IPS-NIHi7 (cell line): ENCODE measurements around the gene VMAC.
"Not testable (repeated sequence)": the region's sequence is repeated elsewhere in the genome, so short reads cannot be mapped to it uniquely, and the experiment has no call there.

Experiments
- DNase-seq: peaks from one replicate; pipeline ENCODE4 v3.0.0; 2012; ENCODE audit warnings: mixed read lengths; ENCODE audit errors: extremely low spot score

VMAC gene

DNA sequence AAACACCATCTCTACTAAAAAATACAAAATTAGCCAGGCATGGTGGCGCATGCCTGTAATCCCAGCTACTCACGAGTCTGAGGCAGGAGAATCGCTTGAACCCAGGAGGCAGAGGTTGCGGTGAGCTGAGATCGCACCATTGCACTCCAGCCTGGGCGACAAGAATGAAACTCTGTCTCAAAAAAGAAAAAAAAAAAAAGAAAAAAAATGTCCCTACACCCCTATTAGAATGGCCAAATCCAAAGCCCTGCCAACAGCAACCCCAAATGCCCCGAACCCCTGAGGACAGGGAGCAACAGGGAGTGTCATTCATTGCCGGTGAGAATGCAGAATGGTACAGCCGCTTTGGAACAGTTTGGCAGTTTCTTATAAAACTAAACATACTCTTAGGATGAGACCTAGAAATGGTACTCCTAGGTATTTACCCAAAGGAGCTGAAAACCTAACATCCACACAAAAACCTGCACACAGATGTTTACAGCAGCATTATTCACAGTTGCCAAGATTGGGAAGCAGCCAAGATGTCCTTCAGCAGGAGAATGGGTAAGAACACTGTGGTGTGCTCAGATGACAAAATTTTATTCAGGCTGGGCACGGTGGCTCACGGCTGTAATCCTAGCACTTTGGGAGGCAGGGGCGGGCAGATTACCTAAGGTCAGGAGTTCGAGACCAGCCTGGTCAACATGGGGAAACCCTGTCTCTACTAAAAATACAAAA, 21.4 kb upstream of the VMAC start:
- DNase-seq = not testable (repeated sequence)

DNA sequence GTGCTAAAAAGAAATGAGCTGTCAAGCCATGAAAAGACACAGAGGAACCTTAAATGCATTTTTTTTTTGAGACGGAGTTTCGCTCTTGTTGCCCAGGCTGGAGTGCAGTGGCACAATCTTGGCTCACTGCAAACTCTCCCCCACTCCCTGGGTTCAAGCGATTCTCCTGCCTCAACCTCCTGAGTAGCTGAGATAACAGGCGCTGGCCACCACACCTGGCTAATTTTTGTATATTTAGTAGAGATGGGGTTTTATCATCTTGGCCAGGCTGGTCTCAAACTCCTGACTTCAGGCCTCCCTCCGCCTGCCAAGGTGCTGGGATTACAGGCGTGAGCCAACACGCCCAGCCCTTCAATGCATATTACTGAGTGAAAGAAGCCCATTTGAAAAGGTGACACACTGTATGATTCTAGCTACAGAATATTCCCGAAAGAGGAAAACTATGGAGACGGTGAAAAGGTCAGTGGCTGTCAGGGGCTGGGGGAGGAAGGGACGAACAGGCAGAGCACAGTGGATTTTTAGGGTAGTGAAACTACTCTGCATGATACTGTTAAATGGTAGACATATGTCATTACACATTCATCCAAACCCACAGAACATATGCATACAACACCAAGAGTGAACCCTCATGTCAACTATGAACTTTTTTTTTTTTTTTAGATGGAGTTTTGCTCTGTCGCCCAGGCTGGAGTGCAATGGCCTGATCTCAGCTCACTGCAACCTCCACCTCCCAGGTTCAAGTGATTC, 20.4 kb upstream of the VMAC start:
- not testable (repeated sequence) for DNase-seq

DNA sequence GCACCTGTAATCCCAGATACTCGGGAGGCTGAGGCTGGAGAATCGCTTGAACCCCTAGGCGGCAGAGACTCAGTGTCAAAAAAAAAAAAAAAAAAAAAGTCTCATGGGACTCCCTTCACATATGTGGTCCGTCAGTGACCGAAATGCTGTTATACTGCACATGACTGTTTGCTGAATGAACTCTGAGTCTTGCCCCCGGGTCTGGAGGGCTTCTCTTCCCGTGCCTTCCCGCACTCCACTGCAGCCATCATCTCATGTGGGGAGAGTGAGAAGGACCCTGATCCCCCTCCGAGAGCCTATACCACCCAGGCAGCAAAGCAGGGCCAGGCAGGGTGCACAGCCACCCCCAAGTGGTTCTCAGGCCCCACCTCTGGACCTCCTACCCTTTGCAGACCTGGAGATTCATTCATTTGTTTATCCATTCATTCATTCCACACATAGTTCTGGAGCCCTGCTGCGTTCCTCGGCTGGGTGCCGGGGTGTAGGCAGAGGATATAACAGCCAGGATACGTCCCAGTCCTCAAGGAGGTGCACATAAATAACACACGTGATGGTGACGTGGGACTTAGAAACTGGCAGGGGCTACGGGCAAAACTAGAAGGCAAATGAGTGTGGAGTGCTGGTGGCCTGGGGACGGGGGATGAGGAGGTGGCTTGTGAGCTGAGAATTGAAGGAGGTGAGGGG, 15.2 kb upstream of the VMAC start:
- no peak for DNase-seq

GRCh38 chr19:5890099-5890498, 14.6 kb upstream of the VMAC start:
- DNase-seq = no peak

DNA sequence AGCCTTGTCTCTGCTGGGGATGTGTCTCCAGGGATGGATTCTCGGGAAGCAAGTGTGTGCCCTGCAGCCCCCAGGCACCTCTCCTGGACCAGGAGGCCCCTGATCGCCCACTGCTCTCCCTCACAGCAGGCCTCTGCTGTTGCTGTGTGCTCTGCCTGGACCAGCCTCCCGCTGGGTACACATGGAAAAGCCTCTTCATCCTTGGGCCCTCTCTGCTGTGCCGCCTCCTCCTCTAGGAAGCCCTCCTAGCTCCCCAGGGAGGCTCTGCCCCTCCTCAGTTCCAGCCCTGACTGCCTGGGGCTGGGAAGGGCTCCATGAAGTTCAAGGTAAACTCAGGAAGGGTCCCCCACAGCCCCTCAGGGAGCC, 13.1 kb upstream of the VMAC start:
- DNase-seq = no peak

DNA sequence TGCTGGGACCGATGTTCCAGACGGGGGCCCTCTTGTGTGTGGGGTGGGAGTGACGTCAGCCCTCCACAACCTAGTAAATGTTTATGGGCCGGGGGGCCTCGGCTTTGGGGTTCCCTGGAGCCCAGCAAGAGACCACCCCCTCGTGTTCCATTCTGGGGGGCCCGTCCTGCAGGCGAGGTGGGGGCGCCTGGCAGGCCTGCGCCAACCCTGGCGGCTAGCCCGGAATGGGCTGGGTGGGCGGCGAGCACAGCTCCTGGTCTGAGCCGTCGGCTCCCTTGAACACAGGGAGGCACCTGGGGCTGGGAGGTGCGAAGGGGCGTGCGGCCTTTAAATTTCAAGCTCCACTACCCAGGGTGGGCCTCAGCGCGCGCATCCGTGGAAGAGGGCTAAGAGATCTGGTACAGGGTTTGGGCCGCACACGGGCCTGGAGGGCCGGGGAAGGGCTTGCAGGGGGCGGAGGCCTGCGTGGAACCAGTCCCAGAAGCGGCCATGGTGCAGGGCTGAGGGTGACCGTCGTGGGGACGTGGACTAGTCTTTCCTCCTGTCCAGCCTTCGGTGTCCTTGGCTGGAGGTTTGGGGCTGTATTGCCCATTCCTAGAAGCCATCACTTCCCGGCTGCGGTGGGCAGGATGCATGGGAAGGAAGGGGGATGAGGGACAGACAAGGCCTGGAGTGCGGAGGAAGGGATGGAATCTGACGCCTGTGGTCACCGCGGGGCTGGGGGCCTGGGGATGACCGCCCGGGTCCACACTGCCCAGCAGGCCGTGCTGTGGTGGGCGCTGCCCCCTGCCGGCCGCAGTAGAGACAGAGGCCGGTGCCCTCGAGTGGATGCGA, 12.5 kb upstream of the VMAC start:
- peak; percentile 66 for DNase-seq

- no peak for DNase-seq
Observed at GRCh38 chr19:5892772-5893275, 11.8 kb upstream of the VMAC start.

GRCh38 chr19:5893296-5893903, 11.3 kb upstream of the VMAC start:
- DNase-seq = no peak

DNA sequence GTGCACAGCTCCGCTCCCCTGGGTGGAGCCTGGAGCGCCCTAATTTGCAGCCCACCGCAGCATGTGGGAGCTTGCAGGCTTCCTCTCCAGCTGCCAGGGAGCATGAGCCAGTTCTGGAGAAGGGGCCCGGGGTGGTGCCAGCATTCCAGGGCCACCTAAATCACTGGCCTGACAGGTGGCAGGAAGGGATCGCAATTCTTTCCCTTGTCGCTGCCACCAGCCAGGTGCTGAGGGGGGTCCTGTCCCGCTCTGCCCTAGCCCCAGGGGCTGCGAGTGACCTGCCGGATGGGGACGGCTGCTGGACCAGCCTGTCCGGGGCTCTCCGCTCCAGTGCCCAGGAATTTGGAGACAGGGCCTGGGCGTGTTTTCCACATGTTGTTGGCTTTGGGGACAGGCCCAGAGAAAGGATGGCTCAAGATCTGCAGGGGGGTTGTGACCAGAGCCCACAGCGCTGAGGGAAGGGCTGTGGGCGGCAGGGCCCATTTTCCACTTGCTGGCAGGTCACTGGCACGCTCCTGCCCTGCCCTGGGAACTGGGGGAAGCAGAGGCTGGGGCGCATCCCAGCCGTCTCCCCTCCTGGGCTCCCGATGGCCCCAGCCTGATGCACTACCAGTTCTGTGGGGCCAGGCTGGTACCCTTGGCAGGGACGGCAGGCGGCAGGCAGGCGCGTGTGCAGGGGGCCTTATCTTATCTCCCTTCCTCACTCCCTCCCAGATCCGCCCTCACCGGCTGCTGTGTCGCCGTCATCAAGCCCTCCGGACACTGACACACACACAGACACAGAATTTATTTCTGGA, 10.6 kb upstream of the VMAC start:
- DNase-seq = no peak

DNA sequence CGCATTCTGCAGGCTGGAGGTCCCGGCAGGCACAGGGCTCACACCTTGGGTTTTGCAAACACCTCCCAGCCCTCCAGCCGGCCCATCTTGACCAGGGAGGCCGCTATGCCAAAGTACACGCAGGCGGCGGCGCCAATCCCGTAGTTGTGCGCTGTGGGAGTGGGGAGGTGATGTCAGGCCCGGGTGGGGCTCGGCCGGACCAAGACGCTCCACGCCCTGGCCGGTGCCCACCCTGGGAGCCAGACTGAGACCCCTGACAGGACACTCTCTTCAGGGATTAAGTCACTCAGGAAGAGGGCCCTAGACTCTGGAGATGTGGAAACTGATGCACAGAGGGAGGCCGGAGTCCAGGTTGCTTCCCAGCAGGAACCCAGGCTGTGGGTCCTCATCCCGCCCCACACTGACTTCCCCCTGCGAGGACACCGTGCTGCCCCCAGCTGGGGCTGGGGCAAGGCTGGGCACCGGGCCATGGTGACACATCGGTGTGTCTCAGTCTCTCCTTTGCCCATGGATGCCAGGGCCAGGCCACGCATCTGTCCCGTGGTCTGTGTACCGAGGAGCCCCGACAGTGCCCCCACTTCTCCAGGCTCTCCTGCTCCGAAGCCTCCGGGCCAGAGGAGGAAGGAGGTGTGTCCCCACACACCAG, 9.8 kb upstream of the VMAC start:
- DNase-seq = no peak

DNA sequence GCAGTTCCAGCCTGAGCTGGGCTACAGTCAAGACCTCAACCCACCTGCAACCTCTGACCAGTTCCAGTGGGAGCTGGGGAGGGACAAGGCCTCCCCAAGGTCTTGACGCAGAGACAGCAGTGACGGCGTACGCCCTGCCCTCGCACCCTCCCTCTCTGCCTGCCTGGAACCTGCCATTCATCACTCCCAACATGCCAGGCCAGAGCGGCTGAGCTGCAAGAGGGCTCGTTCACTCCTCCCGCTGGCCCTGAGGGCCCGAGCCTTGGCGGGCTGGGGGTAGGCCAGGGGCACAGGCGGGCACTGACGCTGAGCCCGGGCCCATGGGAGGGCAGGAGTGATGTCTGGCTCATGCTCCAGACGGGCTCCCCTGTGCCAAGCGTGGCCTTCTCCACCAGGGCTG, 9.3 kb upstream of the VMAC start:
- no peak for DNase-seq

DNA sequence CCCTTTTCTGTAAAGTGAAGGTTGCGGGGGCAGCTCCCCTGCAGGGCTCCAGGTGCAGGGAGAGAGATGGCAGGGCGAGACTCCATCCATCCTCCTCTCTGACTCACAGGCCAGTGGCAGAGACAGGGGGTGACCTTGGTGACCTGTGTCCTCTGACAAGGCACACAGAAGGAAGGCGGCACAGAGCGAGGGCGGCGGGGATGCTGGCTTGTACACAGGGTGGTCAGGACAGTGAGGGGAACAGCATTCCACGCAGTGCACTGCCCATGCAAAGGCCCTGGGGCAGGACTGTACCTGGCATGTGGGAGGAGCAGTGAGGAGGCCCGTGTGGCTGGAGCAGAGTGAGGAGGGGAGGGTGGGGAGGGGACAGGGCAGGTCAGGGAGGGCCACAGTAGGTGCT, 8.8 kb upstream of the VMAC start:
- no peak for DNase-seq

DNA sequence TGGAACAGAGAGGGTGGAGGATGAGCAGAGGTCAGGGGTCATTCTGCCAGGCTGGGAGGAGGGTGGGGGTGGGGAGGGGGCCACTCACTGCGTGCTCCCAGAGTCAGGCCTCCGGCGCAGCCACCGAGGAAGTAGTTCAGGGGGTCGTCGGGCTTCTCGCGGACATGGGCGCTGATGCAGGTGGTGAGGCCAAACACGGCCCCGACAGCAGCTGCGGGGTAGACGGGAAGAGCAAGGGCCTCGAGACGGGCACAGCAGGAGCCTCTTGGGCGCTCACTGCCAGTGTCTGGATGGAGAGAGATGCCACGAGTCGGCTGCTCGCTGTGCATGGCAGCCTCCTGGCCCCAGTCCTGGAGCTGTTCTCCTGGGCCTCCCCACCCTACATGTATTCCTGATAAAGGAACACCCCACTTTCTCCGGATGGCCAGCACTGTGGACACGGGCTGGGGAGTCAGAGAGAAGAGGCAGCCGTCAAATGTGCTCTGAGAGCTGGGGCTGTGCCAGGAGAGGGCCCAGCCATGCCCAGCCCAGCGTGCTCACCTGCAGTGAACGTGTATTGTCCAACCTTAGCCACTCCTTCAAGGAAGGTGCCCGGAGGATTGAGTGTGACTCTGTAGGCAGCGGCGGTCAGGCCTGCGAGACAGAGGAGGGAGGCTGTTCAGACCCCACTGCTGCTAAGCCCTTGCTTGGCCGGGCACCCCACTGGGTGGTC, 8.2 kb upstream of the VMAC start:
- no peak for DNase-seq

GRCh38 chr19:5897189-5897969, 7.3 kb upstream of the VMAC start:
- DNase-seq = no peak

- DNase-seq = no peak
Observed at GRCh38 chr19:5899728-5900526, 4.7 kb upstream of the VMAC start.

DNA sequence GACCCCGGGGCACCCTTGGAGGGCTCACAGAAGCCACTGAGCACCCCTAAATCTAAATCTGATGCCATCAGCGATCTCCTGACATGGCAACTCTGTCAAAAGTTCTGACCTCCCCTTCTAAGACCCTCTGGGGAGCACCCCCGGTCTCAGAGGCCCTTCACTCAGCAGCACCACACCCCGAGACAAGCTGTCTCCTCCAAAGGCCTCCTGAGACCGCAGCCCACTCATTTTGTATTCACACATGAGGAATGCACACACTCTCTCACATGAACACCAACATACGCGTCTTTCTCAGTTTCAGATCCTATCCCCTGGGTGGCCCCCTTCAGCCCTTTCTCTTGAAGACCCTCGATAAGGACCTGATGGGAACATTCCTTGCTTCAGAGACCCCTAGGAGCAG, 3.7 kb upstream of the VMAC start:
- no peak for DNase-seq

- no peak for DNase-seq
Observed at GRCh38 chr19:5903056-5903623, 1.5 kb upstream of the VMAC start.
